Measurements from ENCODE around the gene CLHC1.
"Not testable (repeated sequence)": the region's sequence is repeated elsewhere in the genome, so short reads cannot be mapped to it uniquely, and the experiment has no call there.

The CLHC1 gene

GRCh38 chr2:55152475-55153412, 79.3 kb downstream of the CLHC1 start:
- no peak for DNase-seq

GRCh38 chr2:55151733-55152433, 80.2 kb downstream of the CLHC1 start:
- DNase-seq = no peak

GRCh38 chr2:55150834-55151233, 81.3 kb downstream of the CLHC1 start:
- DNase-seq = no peak

DNA sequence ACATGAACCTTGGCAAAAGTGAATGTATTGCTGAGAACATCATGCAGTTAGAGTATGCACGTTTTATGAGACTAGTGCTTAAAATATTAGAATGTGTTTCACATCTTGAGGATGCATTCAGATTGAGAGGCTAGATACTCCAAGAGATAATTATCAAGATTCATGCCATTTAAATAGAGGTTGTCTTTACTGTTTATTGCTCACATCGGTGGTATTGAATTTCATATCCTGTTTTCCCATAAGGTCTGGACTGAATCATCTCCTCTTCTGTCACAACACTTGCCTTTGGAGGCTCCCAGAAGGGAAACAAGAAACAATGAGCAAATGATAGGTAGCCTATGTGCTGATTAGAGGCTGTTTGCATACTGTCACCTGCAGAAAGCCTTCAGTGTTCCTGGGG, 83.8 kb downstream of the CLHC1 start:
- DNase-seq = no peak

- no peak for DNase-seq
These were observed 84.6 kb downstream of the CLHC1 start for GRCh38 chr2:55147531-55147930.

GRCh38 chr2:55147041-55147440, 85.1 kb downstream of the CLHC1 start:
- no peak for DNase-seq

DNA sequence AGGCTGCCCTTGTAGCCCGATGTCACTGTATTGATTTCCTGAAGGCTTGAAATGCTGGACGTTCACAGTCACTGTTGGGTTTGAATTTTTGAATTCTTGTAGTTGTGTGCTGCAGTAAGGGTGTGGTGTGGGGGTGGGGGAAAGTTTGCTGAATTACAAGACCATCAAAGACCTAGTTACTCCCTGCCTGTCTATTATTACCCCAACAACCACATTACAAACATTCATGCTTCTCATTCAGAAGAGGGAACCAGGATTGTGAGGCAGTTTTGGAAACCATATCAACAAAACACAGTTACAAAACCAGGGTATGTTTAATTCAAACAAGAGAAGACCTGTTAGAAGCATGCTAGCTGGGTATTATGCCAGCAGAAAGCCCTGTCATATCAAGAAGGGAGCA, 85.8 kb downstream of the CLHC1 start:
- DNase-seq = no peak

DNA sequence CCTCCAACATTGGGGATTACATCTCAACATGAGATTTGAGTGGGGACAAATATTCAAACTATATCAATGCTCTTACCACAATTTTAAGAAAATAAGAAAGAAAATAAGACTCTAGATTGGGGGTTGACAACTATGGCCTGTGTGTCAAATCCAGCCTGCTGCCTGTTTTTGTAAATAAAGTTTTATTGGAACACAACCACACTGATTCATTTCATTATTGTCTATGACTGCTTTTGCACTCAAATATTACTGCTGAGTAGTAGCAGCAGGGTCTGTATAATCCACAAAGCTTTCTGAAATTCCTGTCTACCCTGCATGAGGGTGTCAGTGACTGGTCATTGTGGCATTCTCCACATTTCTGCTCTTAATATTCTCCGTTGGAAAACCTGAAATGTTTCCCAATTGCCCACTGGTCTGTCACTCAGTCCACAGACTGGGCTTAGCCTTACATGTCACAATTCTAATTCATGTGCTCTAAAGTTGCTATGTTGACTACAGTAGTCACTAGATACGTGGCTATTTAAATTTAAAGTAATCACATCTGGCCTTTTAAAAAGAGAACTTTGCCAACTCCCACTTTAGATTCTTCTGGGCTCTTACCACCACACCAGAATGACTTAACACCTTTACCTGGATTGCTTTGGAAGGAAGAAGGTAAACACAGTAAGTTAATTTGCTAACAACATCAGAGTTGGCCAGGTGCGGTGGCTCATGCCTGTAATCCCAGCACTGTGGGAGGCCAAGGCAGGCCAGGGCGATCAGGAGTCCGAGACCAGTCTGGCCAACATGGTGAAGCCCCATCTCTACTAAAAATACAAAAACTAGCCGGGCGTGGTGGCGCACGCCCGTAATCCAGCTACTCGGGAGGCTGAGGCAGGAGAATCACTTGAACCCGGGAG, 86.9 kb downstream of the CLHC1 start:
- no peak for DNase-seq

DNA sequence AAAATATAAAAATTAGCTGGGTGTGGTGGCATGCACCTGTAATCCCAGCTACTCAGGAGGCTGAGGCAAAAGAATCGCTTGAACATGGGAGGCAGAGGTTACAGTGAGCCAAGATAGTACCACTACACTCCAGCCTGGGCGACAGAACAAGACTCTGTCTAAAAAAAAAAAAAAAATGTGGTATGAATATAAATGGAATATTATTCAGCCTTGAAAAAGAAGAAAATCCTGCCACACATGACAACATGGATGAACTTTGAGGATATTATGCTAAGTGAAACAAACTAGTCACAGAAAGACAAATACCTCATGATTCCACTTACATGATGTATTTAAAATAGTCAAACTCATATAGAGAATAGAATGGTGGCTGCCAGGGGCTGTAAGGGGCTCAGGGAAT, 88.4 kb downstream of the CLHC1 start:
- not testable (repeated sequence) for DNase-seq

DNA sequence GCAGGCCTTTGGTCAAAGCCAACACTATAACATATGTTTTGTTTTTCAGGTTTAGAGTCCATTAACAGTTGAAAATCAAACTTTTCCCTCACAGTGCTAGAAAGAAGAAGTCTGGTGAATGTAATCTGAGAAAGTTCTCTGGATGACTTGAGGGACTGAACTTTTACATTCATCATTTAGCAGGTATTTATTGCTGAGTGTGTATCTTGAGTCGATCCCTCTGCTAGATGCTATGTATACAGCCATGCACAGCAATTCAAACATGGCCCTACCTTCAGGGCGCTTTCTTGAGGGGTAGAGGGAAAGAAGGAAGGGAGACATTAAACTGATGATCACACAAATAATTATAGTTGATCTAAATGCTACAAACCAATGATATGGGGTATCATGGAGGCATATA, 89.6 kb downstream of the CLHC1 start:
- no peak for DNase-seq

- DNase-seq = no peak
These were observed 90.3 kb downstream of the CLHC1 start for GRCh38 chr2:55141572-55142413.

DNA sequence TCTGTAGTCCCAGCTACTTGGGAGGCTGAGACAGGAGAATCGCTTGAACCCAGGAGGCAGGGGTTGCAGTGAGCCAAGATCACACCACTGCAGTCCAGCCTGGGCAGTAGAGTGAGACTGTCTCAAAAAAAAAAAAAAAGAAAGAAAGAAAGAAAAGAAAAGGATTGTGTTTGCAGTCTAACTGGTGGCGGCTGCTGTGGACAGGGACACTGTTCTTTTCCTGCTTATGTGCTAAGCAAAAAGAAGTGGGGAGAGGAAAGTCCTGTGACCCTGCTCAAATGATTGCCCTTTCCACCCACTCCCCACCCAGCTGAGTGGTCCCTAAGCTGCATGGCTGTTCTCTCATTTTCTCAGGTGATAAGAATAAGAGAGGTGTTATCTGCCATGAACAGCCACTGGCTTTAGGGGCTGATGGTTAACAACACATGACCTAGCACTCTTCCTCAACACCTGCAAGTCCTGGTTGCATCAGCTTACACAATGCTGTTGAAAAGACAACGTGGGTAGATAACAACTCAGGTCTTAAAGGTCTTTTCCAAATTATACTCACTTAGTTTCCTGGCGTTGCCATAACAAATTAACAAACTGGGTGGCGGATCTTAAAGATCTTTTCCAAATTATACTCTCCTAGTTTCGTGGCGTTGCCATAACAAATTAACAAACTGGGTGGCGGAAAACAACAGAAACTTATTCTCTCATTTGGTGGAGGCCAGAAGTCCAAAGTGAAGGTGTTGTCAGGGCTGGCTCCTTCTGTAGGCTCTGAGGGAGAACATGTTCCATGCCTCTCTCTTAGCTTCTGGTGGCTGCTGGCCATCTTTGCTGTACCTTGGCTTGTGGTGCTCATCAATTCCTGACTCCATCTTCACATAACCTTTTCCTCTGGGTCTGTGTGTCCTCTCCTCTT, 91.5 kb downstream of the CLHC1 start:
- DNase-seq = no peak

DNA sequence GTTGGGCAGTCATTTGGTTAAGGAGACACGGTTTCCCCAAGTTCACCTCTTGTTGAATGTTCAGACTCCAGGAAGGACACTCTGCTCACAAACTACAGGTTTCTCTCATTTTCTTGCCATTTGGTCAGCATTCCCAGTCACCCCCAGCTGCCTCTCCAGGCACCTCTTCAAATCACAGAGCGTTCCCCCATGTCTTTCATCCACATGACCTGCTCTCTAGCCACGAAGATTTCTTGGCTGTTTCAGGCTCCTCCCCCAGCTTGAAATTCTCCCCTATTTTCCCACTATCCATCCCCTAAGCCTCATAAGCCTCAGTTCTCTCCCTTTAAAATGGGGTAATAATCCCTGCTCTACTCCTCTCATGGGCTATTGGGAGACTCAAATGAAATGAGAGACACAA, 92.8 kb downstream of the CLHC1 start:
- no peak for DNase-seq

DNA sequence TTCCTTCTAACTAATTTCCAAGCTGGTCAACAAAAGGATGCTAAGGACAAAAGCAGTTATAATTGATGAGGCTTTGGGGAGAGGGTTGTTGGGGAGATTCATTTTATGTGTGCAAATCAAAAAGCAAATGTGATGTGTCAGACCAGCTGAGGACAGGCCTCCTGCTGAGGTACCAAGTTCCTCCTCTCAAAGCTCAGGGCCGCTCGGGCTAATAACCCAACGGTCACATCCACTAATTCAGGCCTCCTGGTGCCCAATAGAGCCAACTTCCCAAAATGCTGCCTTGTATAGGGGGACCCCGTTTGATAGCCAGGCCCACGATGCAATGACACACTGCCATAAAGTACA, 93.2 kb downstream of the CLHC1 start:
- DNase-seq = no peak

DNA sequence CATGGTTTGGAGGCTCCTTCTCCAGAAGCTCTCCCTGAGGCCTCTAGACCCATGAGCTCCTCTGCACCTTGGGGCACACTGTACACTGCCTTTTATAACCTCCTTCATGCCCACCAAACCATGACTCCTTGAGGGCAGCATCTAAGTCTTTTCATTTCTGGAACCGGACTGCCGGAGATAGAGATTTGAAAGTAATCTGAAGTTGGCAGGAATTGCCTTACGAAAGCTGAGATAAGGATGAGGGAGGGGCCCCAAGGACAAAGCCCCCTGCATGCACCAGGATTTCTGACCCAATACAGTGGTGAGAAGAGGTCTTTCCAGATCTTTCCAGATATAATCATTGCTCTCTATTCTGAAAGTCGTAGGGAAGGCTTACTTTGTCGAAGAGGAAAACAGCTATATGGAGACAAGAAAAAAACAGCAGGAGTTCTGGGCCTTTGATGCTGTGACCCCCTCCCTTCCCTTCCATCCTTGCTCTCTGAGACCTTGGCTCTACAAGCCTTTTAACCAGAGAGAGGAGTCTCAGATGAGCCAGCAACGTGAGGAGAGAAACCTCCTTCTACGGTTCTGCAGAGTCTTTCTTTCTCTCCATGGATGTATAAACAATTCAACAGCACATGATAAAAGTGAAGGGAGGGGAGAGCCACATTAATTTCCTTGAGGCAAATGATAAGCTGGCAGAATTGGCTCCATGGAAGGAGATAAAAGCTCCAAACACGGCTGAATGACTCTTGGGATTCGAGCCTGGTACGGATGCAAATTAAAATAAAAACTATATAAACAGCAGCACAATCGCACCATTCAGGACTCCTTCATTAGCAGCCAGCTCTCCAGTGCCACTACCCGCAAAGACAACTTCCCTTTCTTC, 93.8 kb downstream of the CLHC1 start:
- no peak for DNase-seq

DNA sequence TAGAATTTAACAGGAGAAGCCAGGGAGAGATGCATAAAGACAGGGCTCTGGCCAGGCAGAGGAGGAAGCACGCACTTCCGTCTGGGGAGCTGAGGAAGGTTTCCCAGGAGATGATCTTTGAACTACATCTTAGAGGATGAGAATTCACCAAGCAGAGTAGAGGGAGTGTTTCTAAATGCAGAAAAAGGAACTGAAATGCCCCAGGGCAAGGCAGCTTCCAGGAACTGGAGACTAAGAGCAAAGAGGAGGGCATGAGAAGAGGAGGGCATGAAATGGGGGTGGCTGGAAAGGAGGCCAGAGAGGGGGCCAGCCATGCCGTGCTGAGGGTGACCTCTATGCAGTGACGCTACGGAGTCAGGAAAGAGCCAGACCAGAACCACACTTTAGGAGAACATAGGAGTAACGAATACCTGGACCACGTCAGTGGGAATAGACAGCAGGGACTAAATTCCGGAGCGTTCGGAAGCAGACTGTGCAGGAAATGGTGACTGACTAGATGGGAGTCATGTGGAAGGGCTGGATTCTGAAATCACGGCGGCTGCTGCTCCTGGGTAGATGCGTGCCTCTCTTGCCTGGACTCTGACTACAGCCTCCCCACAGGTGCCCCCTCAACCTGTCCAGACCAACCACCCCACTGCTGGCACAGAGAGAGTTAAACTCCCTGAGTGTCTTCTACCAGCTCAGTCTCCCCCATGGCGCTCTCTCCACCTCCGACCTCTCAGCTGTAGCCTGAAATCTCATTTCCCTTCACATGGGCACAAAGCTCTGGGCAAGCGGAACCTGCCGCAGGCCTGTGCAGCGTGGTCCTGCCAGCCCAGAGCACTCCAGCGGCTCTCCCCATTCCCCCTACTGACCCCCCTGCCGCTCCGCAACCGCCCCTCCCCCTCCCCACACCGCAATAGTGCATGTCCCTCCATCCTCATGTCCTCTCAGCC, 94.8 kb downstream of the CLHC1 start:
- DNase-seq = no peak

- DNase-seq = no peak
These were observed 96.0 kb downstream of the CLHC1 start for GRCh38 chr2:55136138-55136541.

DNA sequence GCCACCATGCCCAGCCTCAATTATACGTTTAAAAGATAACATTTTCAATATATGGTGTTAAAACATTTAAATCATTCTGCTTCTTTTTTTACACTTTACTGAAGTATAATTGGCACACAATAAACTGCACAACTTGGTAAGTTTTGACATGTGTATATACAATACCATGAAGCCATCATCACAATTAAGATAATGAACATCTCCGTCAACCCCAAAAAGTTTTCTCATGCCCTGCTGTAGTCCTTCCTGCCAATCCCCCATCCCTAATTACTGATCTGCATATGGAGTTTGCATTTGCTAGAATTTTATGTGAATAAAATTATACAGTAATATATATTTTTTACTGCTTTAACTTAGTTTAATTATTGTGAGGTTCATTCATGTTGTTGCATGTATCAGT, 96.6 kb downstream of the CLHC1 start:
- DNase-seq = no peak

DNA sequence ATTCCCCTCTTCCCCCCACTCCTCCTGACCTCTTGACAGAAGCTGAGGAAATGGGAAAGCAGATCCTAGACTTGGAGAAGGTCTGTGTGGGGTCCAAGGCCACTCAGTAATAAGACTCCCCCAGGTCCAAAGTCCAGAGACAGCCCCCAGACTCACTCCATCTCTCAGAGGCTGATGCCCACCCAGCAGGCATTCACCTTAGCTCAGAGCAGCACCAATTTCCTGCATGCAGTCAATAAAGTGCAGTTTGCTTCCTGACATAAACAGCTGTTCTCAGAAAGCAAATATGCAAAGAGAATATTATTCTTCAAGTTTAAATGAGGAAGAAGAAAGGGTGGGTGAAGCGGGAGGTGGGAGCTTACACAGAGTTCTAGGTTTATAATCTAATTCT, 97.8 kb downstream of the CLHC1 start:
- DNase-seq = no peak

All from SHP77 treated with DMSO at 0.1 percent for 48 hours (cell line).